ENCODE measurements around the gene DZIP3.

DZIP3 gene

GRCh38 chr3:108589081-108589997, at the start of gene DZIP3, which contains the start of gene CIP2A:
TSS of gene DZIP3 (plus strand) at chr3:108589722. CDS start at chr3:108605407, 15,685 bp downstream.
TSS of gene CIP2A (minus strand) at chr3:108589438. CDS start at chr3:108589375, 63 bp downstream.
- peak; percentile 58 for DNase-seq (ENCODE audit: low read depth)

DNA sequence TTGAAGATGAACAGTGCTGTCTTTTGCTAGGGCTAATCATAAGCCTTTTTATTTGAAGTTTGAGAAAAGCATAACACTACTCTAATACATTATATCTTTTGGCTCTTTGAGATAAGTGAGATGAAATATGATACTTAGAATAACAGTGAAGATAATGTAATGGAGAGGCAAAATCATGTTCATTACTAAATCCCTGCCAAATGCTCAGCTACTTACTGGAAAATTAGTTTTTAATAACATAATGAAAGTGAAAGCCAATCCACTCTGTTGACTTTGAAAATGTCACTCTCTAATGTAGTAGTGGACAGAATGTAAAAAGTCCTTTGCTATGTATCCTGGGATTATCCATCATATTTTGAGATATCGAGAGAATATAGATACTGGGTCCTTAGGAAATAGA, 43.3 kb upstream of the DZIP3 start:
- DNase-seq (ENCODE audit: low read depth), result no peak

GRCh38 chr3:108546692-108547091, 42.8 kb upstream of the DZIP3 start:
- DNase-seq (ENCODE audit: low read depth), result no peak

GRCh38 chr3:108548304-108548703, 41.2 kb upstream of the DZIP3 start:
- DNase-seq (ENCODE audit: low read depth), result no peak

GRCh38 chr3:108548886-108549285, 40.6 kb upstream of the DZIP3 start:
- no peak for DNase-seq (ENCODE audit: low read depth)

DNA sequence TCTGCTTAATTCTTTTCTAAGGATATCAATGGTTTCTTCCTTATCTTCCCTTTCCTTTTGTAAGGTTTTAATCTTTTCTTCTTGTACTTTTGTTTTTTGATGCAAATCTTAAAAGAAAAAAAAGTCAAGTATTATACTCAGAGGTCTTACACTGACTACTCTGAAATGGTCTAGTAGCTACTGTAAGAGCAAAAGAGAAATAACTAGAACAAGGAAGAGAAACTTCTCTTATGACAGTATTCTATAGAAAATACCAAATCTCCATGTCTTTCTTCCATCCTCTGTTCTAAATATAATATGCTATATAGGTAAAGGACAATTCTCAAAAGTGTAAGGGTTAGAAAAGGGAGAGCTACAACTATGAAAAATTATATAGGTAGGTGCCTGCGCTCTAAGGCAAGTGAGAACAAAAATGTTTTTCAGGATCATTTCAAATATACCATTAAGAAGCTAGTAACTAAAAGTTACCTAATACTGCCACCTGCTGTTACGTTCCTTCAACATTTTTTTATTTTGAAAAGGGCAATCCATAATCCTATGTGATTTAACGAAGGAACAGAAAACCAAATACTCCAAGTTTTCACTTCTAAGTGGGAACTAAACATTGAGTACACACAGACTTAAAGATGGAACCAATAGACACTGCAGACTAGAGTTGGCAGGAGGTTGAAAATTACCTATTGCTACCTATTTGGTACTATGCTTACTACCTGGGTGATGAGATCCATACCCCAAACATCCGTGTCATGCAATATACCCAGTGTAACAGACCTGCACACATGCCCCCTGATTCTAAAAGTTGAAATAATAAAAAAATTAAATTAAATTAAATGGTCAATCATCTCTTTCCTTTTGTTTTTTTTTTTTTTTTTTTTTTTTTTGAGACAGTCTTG, 37.0 kb upstream of the DZIP3 start:
- DNase-seq (ENCODE audit: low read depth), result no peak

- no peak for DNase-seq (ENCODE audit: low read depth)
Observed at GRCh38 chr3:108554229-108554628, 35.3 kb upstream of the DZIP3 start.

DNA sequence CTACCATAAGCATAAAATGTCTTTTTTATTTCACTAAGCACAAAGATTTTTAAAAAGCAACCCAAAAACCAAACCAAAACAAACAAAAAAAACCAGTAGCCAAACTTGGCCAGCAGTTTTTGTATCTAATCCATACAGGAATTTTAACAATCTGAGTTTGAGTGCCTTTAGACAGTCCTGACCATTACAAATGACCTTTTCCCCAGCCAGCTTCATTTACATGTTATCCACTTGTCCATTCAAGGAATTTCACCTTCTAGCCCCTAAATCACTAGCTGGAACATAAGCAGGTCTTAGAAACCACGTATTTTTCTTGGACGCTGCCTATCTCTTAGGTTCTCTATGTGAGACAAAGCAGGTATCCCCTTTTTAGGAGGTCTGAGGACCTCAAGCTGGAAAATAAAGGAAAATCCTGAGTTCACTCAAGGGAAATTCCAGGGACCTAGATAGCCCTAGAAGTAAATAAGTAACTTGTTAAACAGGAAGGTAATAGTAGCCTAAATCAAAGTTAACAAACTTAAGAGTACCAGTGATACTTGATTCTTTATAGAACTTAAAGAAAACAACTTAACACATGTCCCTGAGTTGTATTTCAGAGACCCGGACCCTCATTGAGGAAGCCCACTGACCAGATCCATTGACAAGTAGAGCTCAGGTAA, 34.5 kb upstream of the DZIP3 start:
- DNase-seq (ENCODE audit: low read depth), result no peak

GRCh38 chr3:108555966-108556581, 33.4 kb upstream of the DZIP3 start:
- no peak for DNase-seq (ENCODE audit: low read depth)

DNA sequence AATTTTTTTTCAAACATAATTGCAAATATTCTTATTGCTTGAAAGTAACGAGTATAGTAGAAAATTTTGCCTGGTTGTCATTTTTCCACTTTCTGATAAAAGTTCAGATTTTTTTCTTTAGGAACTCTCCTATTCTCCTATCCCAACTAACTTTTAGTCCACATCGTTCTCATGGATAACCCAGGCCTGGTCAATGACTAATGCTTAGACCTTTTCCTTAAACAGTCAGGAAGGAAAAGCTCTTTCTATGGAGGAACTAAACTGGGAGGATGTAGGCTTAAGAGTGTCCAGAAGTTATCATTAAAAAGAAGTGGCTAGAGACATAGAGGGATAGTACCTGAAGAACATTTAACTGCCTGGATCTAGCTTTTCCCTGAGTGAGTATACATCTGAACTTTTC, 27.0 kb upstream of the DZIP3 start:
- DNase-seq (ENCODE audit: low read depth), result no peak

DNA sequence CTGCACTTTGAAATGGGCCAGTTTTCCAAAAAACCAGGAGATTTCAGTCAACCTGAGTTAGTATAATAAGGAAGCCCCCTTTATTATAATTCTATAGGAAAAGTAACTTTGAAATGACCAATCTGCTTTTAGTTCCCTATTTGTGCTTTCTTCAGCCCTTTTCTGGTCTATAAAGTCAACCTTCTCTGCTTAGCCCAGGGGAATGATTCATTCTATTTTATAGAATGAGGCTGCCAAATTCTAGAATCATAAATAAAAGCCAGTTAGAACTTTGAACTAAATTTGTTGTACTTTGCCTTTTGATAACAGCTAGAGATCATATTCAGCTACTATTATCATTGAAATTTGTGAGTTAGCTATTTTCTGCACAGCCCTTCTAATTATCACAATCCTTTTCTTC, 25.0 kb upstream of the DZIP3 start:
- DNase-seq (ENCODE audit: low read depth), result no peak

DNA sequence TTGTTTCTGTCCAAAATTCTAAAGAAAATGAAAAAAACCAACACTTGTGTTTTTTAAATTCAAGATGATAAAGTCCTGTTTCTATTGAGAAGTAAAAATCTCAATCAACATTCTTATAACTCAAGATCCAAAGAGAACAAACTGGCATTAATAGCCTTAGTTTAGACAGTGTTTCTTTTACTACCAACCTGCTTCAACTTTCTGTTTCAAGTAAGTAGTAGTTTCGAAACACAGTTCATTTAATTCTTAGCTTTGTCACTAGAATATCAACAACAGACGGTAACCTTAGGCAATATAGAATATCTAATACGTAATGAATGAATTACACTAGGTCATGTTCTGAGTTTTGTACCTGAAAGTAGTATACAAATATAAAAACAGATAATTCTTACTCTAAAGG, 24.0 kb upstream of the DZIP3 start:
- no peak for DNase-seq (ENCODE audit: low read depth)

GRCh38 chr3:108566599-108566998, 22.9 kb upstream of the DZIP3 start:
- no peak for DNase-seq (ENCODE audit: low read depth)

DNA sequence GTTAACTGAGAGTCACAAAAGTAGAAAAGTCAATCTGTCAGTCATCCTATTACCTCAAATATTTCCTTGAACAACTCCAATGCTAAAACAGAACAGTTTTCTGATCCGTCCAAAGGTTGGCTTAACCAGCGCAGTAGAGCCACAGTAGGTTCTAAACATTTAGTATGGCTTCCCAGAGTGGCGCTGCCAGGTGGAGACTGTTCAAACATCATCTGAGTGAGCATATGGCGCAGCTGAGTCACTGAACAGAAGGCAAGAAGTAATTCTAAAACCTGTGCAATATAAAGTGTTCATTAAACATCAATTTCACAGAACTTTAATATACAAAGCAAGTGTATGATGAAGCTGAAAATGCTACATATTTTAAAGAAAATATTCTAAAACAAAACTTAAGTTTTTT, 20.2 kb upstream of the DZIP3 start:
- DNase-seq (ENCODE audit: low read depth), result no peak

- DNase-seq (ENCODE audit: low read depth), result no peak
Observed at GRCh38 chr3:108578064-108578463, 11.5 kb upstream of the DZIP3 start.

GRCh38 chr3:108588601-108589000, 921 bp upstream of the DZIP3 start:
- DNase-seq (ENCODE audit: low read depth), result no peak

DNA sequence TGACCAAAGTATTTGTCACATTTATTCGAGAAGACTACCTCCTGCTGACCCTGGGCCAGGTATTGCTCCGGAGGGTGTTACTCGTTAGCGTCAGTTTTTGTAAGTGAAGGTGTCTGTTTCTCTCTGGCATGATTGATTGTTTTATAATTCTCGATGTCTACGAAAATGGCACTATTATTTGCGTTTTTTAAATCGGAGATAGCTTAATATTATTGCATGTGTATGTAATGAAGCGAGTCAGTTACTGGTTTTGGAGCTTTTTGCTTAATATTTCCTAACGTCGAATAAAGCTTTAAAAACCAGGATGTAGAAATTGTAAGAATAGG, 439 bp downstream of the DZIP3 start:
- DNase-seq (ENCODE audit: low read depth), result no peak

DNA sequence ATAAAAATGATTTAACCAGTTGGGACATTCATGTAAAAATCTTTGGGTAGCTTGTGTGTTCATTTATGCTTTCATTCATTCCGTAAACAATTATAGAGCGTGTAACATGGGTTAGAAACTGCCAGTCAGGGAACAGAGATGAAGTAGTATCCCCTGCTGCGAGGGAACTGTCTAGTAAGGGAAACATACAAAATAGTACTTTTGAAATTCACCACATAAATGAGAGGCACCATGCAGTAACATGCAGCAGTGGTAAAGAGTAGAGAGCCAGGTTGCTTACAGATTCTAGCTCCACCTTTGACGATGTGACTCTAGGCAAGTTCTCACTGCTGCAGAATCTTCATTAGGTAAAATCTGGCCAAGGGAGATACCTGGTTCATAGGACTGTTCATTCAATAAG, 938 bp downstream of the DZIP3 start:
- no peak for DNase-seq (ENCODE audit: low read depth)

- DNase-seq (ENCODE audit: low read depth), result no peak
Observed at GRCh38 chr3:108595321-108595720, 5.8 kb downstream of the DZIP3 start.

- no peak for DNase-seq (ENCODE audit: low read depth)
Observed at GRCh38 chr3:108598375-108598774, 8.9 kb downstream of the DZIP3 start.

GRCh38 chr3:108599677-108600409, 10.3 kb downstream of the DZIP3 start:
- no peak for DNase-seq (ENCODE audit: low read depth)
